ENCODE data around the gene AGAP1.

DNA sequence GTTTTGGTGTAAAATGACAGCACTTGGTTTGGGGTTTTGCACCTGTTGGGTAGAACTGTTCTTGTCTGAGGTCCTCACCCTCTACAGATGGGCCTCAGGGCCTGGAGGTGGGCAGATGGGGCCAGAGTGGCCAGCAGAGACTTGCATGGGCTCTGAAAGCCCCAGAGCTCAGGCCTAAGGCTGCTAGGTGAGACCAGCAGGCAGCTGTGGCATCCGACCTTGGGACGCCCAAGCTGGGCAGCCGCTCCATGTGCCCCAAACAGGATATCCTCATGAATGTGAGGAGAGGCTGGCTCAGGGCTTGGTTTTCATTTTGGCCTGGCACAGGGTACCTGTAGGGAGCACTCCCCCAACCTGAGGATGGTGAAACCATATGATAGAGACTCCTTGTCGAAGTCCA, 636.1 kb downstream of the AGAP1 start:
- TF ChIP-seq, protein P1, sequence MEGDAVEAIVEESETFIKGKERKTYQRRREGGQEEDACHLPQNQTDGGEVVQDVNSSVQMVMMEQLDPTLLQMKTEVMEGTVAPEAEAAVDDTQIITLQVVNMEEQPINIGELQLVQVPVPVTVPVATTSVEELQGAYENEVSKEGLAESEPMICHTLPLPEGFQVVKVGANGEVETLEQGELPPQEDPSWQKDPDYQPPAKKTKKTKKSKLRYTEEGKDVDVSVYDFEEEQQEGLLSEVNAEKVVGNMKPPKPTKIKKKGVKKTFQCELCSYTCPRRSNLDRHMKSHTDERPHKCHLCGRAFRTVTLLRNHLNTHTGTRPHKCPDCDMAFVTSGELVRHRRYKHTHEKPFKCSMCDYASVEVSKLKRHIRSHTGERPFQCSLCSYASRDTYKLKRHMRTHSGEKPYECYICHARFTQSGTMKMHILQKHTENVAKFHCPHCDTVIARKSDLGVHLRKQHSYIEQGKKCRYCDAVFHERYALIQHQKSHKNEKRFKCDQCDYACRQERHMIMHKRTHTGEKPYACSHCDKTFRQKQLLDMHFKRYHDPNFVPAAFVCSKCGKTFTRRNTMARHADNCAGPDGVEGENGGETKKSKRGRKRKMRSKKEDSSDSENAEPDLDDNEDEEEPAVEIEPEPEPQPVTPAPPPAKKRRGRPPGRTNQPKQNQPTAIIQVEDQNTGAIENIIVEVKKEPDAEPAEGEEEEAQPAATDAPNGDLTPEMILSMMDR (IDR thresholded peaks at IDR 0.05): no peak
- no peak for TF ChIP-seq POLR2A (IDR thresholded peaks at IDR 0.05)

Measured in thyroid gland (tissue), 4 donors.